SHP77 treated with DMSO at 0.1 percent for 48 hours (cell line): ENCODE results near the gene ENDOD1.

Experiments
- DNase-seq: peaks from one replicate; lab custom pipeline; 2025; lab: John Stamatoyannopoulos, UW

Gene ENDOD1

GRCh38 chr11:95175818-95176380, 86.3 kb downstream of the ENDOD1 start:
- DNase-seq = no peak
